Ramos (cell line): Measurements from ENCODE around the gene ZNF678.
"Not testable (repeated sequence)": the region's sequence is repeated elsewhere in the genome, so short reads cannot be mapped to it uniquely, and the experiment has no call there.

Source experiments
- in situ Hi-C: fragments of 300-500 bp; cut with MboI; formaldehyde crosslinking; loops from one replicate; pipeline ENCODE4 v1.14.3; 2022; ENCODE audit warnings: low sequenced_read_pairs; ENCODE audit not compliant: unreplicated experiment

Gene ZNF678

DNA sequence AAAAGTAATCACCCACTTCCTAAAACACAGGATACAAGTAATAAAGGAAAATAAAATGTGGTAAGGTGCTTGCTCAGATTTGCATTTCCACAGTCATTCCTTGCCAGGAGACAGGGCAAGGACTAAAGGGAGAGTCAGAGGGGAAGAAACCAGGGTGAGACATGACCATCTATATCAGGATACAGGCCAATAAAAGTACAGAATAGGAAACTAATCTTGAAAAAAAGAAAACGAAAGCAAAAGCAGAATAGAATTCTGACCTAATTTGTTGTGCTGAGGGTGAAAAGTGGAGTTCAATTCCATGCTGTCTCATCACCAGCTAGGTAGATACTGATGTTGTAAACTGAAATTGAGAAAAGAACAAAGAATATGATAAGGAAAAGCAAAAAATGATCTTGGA lies 144.5 kb downstream of the ZNF678 start:
- in situ Hi-C loops = no loop called here

DNA sequence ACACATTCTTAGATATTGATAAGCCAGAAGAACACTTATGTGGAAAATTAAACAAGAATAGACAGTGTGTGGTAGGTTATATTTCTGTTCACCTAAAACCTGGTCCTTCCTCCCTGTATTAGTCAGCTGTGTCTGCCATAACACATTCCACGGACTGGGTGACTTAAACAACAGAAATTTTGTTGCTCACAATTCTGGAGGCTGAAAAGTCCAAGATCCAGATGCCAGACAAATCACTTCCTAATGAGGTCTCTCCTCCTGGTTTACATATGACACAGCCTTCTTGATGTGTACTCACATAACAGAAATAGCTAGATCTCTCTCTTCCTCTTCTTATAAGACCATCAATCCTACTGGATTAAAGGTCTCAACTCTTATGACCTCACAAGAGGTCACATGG lies 146.1 kb downstream of the ZNF678 start:
- in situ Hi-C loops = no loop called here

DNA sequence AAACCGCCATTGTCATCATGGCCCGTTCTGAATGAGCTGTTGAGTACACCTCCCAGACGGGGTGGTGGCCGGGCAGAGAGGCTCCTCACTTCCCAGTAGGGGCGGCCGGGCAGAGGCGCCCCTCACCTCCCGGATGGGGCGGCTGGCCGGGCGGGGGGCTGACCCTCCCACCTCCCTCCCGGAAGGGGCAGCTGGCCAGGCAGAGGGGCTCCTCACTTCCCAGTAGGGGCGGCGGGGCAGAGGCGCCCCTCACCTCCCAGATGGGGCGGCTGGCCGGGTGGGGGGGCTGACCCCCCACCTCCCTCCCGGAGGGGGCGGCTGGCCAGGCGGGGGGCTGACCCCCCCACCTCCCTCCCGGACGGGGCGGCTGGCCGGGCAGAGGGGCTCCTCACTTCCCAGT lies 147.1 kb downstream of the ZNF678 start:
- in situ Hi-C loops = not testable (repeated sequence)

DNA sequence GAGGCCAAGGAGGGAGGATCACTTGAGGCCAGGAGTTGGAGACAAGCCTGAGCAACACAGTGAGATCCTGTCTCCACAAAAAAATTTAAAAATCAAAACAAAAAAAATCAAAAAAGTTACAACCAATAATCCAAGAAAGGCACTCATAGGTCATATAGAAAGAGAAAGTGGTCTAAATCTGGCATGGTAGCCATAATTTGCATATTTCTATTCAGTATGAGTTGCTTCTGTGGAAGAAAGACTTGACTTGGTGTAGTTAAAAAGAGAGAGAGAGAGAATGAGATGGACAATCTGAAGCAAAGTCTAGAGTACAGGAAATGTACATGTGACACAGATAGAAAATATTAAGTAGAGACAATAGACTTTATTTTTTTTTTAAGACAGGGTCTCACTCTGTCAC lies 149.3 kb downstream of the ZNF678 start:
- in situ Hi-C loops = no loop called here

DNA sequence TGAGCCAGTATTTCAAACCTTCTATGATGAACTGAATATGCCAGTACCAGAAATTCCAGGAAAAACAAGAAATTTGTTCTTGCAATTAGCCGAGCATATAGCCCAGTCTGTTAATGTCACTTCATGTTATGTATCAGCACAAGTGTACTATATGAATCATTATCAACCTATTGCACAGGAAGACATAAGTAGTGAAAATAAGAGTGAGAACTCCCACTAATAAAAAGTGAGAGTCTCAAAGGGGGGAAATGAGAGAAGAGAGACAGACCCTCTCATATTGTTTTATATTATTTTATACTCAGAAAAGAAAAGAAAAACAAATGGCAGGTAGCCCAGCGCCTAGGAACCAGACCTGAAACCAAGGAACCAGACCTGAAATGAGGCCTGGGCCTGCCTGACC lies 155.6 kb downstream of the ZNF678 start:
- in situ Hi-C loops = no loop called here

DNA sequence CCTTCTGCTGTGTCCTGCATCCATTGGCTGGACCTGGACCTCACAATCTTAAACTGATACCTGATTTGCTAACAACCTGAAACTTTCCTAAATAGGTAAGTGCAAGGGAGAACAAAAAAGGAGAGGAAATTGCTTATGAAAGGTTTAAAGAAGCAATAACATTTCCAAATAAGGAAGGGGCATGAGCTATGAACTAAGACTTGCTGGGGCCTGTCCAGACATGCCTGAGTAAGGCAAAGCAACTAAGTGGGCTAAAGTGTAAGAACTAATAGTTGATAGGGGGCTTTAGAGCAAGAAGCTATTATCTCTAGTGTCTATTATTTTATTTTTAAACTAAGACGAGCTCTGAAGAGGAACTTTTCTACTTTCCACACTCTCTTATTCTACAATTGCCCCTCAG lies 160.1 kb downstream of the ZNF678 start:
- in situ Hi-C loops = no loop called here

DNA sequence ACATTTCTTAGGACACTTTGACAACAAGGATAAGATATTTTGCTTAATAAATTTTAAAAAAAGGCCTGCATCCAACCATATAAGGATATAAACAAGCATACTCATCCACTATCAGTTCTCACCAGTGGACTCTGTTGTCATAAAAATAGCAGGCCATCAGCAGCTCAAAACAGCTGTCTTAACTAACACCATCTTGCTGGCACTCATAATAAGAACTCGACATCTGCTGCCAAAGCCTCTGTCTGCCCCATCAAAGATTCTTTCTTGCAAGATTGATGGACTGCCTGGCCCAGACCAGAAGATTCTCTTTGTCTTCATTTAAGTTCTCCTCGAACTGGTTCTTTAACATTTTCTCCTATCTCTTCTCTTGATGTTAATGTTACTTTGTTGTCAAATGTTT lies 161.7 kb downstream of the ZNF678 start:
- in situ Hi-C loops = no loop called here

DNA sequence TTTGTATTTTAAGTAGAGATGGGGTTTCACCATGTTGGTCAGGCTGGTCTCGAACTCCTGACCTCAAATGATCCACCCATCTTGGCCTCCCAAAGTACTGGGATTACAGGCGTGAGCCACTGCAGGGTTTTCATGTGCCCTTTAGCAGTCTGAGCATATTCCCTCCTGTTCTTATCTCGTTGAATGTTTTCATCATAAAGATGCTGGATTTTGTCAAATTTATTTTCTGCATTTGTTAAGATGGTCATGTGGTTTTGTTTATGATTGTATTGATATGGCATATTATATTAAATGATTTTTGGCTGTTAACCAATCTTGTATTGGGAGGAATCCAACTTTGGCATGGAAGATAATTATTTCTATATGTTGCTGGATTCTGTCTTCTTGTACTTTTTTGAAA lies 163.0 kb downstream of the ZNF678 start:
- in situ Hi-C loops = no loop called here
